ENCODE data around the gene ZDHHC14.

Gene ZDHHC14

DNA sequence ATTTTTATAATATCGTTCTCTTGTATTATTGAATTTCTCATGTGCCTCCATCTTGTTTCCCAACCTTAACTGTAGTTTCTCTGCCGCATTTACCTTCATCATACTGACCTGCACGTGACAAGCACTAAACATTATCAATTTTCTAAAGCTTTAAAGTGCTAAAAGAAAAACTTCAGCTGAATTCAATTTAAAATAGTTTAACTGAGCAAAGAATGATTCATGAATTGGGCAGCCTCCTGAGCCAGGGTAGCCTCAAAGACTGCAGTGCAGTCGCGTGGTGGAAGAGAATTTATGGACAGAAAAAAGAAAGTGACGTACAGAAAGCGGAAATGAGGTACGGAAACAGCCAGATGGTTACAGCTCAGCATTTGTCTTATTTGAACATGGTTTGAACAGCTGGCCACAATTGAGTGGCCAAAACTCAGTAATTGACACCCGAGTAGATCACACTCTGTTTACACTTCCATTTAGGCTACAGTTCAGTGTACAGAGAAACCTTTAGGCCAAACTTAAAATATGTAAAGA, 4.2 kb upstream of the ZDHHC14 start:
- no peak for DNase-seq (ENCODE audit: low read depth)
- TF ChIP-seq POLR2A (IDR thresholded peaks at IDR 0.05; ENCODE audit: extremely low read depth, insufficient read length), result no peak
- no peak for TF ChIP-seq MYC (IDR thresholded peaks at IDR 0.05; ENCODE audit: low read depth, low read length)
- TF ChIP-seq, protein P1, sequence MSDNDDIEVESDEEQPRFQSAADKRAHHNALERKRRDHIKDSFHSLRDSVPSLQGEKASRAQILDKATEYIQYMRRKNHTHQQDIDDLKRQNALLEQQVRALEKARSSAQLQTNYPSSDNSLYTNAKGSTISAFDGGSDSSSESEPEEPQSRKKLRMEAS (IDR thresholded peaks at IDR 0.05; ENCODE audit: low read depth, low read length), result no peak
- TF ChIP-seq, protein P2, sequence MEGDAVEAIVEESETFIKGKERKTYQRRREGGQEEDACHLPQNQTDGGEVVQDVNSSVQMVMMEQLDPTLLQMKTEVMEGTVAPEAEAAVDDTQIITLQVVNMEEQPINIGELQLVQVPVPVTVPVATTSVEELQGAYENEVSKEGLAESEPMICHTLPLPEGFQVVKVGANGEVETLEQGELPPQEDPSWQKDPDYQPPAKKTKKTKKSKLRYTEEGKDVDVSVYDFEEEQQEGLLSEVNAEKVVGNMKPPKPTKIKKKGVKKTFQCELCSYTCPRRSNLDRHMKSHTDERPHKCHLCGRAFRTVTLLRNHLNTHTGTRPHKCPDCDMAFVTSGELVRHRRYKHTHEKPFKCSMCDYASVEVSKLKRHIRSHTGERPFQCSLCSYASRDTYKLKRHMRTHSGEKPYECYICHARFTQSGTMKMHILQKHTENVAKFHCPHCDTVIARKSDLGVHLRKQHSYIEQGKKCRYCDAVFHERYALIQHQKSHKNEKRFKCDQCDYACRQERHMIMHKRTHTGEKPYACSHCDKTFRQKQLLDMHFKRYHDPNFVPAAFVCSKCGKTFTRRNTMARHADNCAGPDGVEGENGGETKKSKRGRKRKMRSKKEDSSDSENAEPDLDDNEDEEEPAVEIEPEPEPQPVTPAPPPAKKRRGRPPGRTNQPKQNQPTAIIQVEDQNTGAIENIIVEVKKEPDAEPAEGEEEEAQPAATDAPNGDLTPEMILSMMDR (IDR thresholded peaks at IDR 0.05; ENCODE audit: low read depth, low read length), result no peak
- H3K4me3 ChIP-seq (ENCODE audit: low read depth, low read length), result no peak overlapping the region

DNA sequence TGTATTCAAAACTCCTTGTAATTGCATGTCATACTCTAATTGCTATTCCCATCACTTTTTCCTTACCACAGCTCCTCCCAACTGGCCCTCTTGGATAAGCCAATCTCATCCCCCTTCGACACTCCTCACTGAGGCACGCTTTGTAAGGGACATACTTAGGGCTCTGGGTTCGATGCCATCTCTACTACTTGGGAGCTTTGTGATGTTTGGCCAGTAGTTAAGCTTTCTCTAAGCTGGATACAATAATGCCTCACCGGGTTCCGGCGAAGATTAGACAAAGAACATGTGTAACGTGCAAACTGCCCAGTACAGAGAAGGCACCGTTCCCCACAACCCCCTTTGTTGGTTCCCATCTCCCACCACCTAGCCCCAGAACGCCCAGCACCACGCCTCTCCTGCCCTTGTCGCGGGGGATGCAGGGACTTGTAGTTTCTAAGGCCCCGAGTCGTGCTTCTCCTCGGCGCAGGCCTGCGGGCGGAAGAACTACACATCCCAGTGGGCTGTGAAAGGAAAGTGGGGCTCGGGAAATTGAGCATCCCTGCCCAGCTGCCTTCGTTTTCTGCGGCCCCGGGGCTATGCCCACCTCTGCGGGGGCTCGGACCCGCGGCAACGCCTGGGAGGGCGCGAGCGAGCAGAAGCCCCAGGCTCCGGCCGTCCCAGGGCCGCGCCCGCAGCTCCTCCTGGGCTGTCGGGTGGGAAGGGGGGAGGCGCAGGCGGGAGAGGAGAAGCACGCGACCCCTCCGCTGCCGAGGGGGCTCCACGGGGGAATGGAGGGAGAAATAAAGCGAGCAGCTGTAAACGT, 1.1 kb upstream of the ZDHHC14 start:
- H3K4me3 ChIP-seq (ENCODE audit: low read depth, low read length), result peak overlapping the region; percentile 77
- TF ChIP-seq POLR2A (IDR thresholded peaks at IDR 0.05; ENCODE audit: extremely low read depth, insufficient read length), result no peak
- peak; percentile 43; the same call in 1 of the 2 replicates for TF ChIP-seq MYC (IDR thresholded peaks at IDR 0.05; ENCODE audit: low read depth, low read length)
- DNase-seq (ENCODE audit: low read depth), result peak; percentile 96

DNA sequence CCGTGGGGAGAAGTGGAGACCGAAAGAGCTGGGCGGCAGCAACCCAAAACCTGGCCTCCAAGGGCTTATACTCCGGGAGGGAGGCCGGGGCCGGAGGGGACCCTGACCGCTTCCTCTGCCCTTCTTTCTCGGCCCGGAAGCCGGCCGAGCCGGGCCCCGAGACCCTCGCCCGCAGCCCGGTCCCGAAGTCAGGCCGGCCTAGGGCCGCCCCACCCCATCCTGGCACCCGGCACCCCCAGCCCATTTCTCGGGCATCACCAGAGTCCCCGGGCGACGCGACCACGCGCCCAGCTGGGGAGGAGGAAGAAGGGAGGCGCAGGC, 572 bp upstream of the ZDHHC14 start:
- H3K4me3 ChIP-seq (ENCODE audit: low read depth, low read length), result peak overlapping the region; percentile 77
- no peak for DNase-seq (ENCODE audit: low read depth)
- no peak for TF ChIP-seq POLR2A (IDR thresholded peaks at IDR 0.05; ENCODE audit: extremely low read depth, insufficient read length)
- TF ChIP-seq, protein P1 (IDR thresholded peaks at IDR 0.05; ENCODE audit: low read depth, low read length), result no peak
- TF ChIP-seq, protein P2 (IDR thresholded peaks at IDR 0.05; ENCODE audit: low read depth, low read length), result no peak
- no peak for TF ChIP-seq MYC (IDR thresholded peaks at IDR 0.05; ENCODE audit: low read depth, low read length)

DNA sequence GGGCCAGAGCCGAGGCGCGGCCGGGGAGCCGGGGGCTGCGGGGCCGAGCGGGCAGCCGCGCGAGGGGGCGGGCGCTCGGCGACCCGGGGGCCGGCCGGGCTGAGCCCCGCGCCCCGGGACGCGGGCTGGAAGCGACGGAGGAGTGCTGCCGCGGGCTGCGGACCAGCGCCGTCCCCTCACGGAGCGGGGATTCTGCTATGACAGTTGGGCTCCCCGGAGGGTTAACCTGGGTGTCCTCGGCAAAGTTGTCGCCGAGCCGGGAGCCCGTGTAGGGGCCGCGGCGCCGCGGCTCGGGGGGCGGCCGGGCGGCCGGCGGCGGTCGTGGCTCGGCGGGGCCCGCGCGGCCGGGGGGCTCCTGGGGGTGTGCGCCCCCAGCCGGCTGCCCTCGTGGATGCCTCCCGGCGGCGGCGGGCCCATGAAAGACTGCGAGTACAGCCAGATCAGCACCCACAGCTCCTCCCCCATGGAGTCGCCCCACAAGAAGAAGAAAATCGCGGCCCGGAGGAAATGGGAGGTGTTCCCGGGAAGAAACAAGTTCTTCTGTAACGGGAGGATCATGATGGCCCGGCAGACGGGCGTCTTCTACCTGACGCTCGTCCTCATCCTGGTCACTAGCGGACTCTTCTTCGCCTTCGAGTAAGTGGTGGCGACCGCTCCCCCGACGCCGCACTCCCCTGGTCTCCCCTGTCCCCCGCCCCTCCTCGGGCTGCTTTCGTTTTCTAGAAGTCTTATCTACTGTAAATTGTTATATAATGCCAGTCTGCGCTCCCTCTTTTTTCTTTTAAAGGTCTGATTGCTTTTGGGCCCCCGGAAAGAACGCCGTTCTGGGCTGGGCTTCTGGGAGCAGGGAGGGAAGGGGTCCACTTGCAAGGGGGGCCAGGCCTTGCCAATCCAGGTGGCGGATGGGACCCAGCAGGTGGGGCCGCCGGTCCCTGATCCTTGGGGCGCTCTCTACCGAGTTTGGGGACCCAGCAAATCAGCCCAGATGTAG, 936 bp downstream of the ZDHHC14 start:
- 0 out of 2 replicates have a peak, but pooled peaks have one; percentile 16 for TF ChIP-seq MYC (IDR thresholded peaks at IDR 0.05; ENCODE audit: low read depth, low read length)
- TF ChIP-seq, protein P2 (IDR thresholded peaks at IDR 0.05; ENCODE audit: low read depth, low read length), result no peak
- TF ChIP-seq, protein P1 (IDR thresholded peaks at IDR 0.05; ENCODE audit: low read depth, low read length), result no peak; the same call in 1 of the 2 replicates
- DNase-seq (ENCODE audit: low read depth), result peak; percentile 77
- H3K4me3 ChIP-seq (ENCODE audit: low read depth, low read length), result peak overlapping the region; percentile 77

DNA sequence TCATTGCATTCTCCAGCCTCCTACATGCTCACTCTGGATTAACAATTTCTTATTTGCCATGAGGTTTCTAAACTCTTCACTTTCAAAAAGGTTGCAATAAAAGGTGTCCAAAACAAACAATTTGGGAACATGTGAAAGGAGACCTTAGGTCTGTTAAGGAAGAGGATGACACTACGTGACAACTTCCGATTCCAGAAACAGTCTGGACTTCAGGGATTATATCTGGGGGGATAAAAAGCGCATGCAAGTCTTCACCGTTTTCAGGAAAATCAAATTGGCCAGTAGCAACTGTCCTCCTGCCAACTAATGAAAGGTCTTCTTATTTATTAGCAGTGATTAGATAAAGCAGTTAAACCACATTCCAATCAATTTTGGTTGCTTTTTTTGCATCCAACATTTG, 1.8 kb downstream of the ZDHHC14 start:
- TF ChIP-seq, protein P1 (IDR thresholded peaks at IDR 0.05; ENCODE audit: low read depth, low read length), result no peak
- TF ChIP-seq POLR2A (IDR thresholded peaks at IDR 0.05; ENCODE audit: extremely low read depth, insufficient read length) (no peak), MYC (IDR thresholded peaks at IDR 0.05; ENCODE audit: low read depth, low read length) (no peak)
- TF ChIP-seq, protein P2 (IDR thresholded peaks at IDR 0.05; ENCODE audit: low read depth, low read length), result no peak
- DNase-seq (ENCODE audit: low read depth), result no peak
- peak overlapping the region; percentile 72 for H3K4me3 ChIP-seq (ENCODE audit: low read depth, low read length)

Measured in NB4 (cell line).